SH-SY5Y (cell line): ENCODE data around the gene NEK7.

Source experiments
- GATA2 ChIP-seq: IDR thresholded peaks from 2 replicates; pipeline ENCODE4 v1.6.1; 2011; ENCODE audit warnings: mild to moderate bottlenecking, low read depth, low read length
- GATA3 ChIP-seq: IDR thresholded peaks from 2 replicates; pipeline ENCODE4 v1.6.1; 2011; ENCODE audit warnings: low read depth, mild to moderate bottlenecking, low read length, moderate library complexity

DNA sequence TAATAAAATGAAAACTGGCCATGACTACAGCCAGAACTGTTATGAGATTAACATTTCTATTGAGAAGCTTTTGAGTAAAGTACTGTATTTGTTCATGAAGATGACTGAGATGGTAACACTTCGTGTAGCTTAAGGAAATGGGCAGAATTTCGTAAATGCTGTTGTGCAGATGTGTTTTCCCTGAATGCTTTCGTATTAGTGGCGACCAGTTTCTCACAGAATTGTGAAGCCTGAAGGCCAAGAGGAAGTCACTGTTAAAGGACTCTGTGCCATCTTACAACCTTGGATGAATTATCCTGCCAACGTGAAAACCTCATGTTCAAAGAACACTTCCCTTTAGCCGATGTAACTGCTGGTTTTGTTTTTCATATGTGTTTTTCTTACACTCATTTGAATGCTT lies 164.0 kb downstream of the NEK7 start:
- no peak for TF ChIP-seq GATA2
- no peak for TF ChIP-seq GATA3
